HG02798 (cell line): ENCODE data around the gene SH3RF3.
"Not testable (repeated sequence)": the region's sequence is repeated elsewhere in the genome, so short reads cannot be mapped to it uniquely, and the experiment has no call there.

Source experiments
- ATAC-seq: cut with Tn5 transposase; IDR thresholded peaks from one replicate; pipeline ENCODE4 v1.9.1; 2021; ENCODE audit warnings: mild to moderate bottlenecking; ENCODE audit not compliant: unreplicated experiment, poor library complexity

The SH3RF3 gene

DNA sequence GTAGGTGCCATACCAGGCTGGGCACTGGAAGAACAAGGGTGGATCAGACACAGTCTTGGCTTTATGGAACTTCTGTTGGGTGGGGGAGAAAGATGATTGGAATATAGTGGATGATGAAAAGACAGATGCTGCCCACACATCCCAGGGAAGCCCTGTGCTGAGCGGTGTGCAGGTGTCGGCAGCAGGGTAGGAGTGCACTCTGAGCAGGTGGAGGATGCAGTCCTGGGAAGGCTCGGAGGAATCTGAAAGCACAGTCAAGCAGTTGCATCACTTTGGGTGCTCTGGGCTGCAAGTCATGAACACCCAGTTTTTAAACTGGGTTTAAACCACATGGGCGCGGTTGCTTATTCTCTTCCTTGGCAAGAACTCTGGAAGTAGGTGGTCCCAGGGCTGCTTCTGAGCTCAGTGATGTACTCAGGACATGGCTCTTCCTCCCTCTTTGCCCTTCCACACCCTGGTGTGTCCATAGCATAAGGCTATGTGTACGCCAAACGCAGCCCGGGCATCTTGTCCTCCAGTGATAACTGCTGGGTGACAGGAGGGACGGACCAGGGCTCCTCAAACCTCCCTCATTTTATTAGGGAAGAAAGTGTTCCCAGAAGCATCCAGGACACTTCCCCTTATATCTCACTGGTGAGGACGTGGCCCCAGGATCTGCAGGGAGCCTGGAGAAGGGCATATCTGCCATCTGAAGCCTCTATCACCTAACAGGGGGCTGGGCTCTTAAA lies 84.0 kb downstream of the SH3RF3 start:
- ATAC-seq: no peak

DNA sequence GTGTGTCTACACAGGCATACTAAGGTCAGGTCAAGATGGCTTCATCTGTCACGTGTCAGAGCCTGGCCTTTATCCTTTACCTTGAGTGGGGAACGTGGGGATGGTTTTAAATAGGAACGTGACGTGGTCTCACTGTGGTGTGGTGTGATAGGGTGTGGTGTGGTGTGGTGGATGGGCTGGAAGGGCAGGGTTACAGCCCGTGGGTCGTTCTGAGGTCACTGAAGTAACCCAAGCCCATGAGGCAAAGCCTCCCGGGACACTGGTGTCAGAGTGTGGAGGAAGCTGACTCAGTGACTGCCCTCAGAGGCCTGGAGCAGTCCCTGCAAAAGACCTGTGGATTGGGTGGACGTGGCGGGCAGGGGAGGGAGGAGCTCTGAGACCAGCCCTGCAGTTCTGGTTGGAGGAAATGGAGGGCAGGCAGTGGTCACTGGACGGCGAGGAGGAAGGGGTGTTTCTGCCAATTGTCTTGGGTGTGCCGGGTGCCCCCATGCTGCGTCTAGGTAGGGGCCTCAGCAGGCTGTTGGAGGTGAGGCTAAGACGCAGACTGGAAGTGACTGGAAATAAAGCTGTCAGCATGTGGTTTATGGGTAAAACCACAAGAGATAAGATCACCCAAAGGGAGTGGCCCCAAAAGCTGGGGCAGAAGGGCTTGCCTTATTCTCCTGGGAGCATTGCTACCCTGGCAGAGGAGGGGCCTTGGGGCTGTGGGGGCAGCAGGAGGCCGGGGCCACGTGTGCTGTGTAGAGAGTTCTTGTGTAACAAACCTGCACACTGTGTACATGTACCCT lies 84.8 kb downstream of the SH3RF3 start:
- ATAC-seq: peak; percentile 60

- ATAC-seq: no peak
These were observed 85.8 kb downstream of the SH3RF3 start for GRCh38 chr2:109214651-109215371.

DNA sequence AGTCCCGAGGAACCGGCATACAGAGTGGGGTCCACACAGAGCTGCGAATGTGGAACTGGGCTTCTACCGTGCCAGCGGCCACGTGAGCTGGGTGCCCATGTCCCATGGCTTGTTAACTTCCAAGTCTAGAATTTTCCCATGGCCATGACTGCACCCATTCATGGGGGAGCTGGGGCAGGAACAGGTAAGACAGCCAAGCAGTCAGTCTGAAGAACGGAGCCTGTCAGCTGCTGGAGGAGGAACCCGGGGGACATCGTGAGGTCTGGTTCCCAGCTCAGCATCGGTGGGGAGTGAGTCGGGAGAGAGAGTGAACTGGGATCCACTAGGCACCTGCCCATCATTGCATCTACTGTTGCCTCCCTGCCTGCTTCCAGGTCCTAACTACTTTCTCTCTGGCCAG lies 86.9 kb downstream of the SH3RF3 start:
- no peak for ATAC-seq

- ATAC-seq: no peak
These were observed 87.3 kb downstream of the SH3RF3 start for GRCh38 chr2:109216332-109216731.

DNA sequence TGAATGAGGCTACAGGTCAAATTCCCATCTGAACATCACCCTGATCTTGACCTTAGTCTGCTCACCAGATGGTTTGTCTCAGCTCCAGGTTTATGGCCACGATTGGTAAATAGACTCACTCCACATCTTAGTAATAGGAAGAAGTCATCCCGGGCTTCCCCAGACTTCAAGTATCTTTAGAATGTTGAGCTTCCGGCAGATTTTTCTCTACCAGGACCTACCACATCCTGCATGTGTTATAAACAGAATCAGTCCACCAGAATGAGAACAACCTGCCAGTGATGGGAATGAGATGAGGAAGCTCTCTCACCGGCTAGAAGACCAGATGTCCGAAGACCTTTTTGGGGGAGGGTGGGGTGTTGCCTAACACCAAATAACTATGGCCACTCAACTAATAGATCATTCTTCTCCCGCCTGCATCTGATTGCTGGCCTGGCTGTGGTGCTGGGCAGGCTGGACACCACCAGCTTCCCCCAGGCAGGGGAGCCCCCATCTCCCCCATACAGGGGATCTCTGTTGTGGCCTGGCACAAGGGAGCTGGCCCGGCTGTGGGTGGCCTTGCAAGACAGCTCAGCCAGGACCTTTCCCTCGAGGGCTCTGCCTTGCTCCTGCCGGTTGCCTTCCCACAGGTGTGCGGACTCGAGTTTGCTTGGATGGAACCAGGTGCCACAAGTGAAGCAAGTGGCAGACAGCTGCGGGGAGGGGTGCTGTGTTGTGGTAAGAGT lies 88.5 kb downstream of the SH3RF3 start:
- ATAC-seq: no peak

- ATAC-seq: peak; percentile 49
These were observed 89.2 kb downstream of the SH3RF3 start for GRCh38 chr2:109218087-109218791.

- no peak for ATAC-seq
These were observed 89.8 kb downstream of the SH3RF3 start for GRCh38 chr2:109218792-109219126.

GRCh38 chr2:109220860-109221259 lies 91.9 kb downstream of the SH3RF3 start:
- no peak for ATAC-seq

DNA sequence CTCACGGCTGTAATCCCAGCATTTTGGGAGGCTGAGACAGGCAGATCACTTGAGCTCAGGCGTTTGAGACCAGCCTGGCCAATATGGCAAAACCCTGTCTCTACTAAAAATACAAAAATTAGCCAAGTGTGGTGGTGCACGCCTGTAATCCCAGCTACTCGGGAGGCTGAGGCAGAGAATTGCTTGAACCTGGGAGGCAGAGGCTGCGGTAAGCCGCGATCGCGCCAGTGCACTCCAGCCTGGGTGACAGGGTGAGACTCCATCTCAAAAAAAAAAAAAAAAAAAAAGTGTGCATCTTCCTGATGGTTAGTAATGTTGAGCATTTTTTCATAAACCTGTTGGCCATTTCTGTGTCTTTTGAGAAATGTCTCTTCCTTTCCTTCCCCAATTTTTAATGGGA lies 92.3 kb downstream of the SH3RF3 start:
- ATAC-seq: not testable (repeated sequence)

GRCh38 chr2:109222422-109222821 lies 93.4 kb downstream of the SH3RF3 start:
- no peak for ATAC-seq

GRCh38 chr2:109222825-109223471 lies 93.9 kb downstream of the SH3RF3 start:
- no peak for ATAC-seq

DNA sequence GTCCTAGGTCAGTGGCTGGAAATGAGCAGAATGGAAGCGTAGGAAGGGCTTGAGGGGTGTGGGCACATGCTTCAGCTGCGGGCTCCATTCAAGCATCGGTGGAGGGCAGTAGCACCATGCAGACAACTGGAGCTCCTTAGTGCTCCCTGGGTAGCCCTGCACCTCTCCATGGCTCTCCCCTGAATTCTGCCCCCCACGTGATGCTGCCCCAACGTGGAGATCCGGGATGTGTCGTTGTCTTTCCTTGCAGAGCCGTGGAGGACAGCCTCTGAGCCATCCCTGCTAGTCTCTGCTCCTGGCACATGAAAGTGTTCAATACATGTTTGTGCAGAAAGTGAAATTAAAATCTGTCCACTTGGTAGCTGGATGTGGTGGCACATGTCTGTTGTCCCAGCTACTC lies 94.5 kb downstream of the SH3RF3 start:
- ATAC-seq: no peak

- not testable (repeated sequence) for ATAC-seq
These were observed 95.3 kb downstream of the SH3RF3 start for GRCh38 chr2:109224341-109224740.

DNA sequence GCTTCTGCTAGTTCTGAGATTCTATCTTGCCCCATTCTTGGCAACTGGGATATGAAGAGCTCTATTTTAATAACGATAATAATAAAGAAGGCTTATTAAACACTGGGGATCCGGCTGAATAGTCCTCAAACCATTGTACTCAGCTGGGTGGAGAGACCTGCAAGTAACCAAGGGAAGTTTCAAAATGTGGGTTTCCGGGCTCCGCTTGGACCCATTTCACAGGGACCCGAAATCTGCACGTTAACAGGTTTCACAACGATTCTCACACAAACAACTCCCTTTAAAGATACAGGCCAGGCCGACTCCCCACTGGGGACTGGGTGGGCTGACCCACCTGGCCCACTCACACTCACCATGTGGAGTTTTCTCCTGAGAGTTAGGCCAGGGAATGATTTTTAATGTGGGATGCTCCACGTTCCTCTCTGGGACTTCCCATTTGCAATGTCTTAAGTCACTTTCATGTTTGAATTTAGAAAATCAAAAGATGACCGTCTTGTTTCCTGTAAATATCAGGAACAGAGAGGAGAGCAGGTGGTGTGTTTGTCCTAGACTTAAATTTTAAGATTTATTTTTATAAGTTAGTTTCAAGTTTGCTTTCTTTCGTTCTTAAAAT lies 96.3 kb downstream of the SH3RF3 start:
- ATAC-seq: no peak

GRCh38 chr2:109226128-109226527 lies 97.1 kb downstream of the SH3RF3 start:
- no peak for ATAC-seq

- no peak for ATAC-seq
These were observed 97.6 kb downstream of the SH3RF3 start for GRCh38 chr2:109226622-109227021.

DNA sequence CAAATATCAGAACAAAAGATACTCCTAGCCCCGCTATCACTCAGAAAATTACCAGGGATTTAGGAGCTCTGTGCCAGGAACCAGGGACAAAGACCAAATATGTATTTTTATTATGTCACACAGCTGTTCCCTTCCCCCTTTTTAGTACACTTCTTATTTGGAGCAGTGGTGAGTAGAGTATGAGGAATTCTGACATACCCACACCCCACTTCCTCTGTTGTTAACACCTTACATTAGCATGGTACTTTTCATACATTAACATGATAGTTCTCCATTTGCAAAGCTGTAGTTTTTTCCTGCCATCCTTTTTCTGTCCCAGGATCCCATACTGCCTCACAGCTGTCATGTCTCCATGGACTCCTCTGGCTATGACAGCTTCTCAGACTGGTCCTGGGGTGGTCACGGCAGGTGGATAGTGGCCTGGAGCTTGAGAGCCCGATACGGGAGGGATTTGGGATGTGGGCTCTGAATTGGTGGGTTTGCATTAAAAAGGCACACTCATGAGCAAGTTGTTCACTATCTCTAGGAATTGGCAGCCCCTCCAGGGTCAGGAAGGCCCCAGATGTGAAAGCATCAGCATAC lies 100.2 kb downstream of the SH3RF3 start:
- ATAC-seq: no peak

- ATAC-seq: no peak
These were observed 102.0 kb downstream of the SH3RF3 start for GRCh38 chr2:109230941-109231420.
